Body of pancreas (tissue), 4 donors: ENCODE data around the gene DAB2.

Experiments
- CTCF ChIP-seq, 7 experiments: fragments of 450-650 bp in 4 of 7; fragments of 200-600 bp in 3 of 7; sonication (generic) in 3 of 7; IDR thresholded peaks; one replicate each; pipeline ENCODE4 v1.5.1; 2016 to 2019; ENCODE audit warnings: antibody characterized with exemption in 7 of 7
- POLR2A ChIP-seq, 3 donors: fragments of 450-650 bp; IDR thresholded peaks; one replicate each; pipeline ENCODE4 v1.6.1; 2016; ENCODE audit warnings: antibody characterized with exemption in 3 of 3, mild to moderate bottlenecking in 2 of 3

- TF ChIP-seq CTCF (IDR thresholded peaks at IDR 0.05): no peak
- TF ChIP-seq POLR2A (IDR thresholded peaks at IDR 0.05): peak in 1 of 3 donors; percentile 22
Observed at GRCh38 chr5:39461007-39461682, 36.4 kb upstream of the DAB2 start.
